IMR-90 (cell line): ENCODE results near the gene LFNG. TPM values are rescaled to one million over a fixed set of nuclear protein-coding genes. Genes with fewer than 3 reads are reported as not detected.

ENCODE experiments used
- MAZ ChIP-seq: IDR thresholded peaks from 2 replicates; pipeline ENCODE4 v1.6.1; 2012; ENCODE audit warnings: low read depth, mild to moderate bottlenecking, low read length, improper control_type of control experiment, moderate library complexity, borderline replicate concordance
- MXI1 ChIP-seq: IDR thresholded peaks from 2 replicates; pipeline ENCODE4 v1.6.1; 2012; ENCODE audit warnings: low read depth, mild to moderate bottlenecking, low read length, moderate library complexity, borderline replicate concordance
- polyA plus RNA-seq, 3 experiments: library from polyadenylated mRNA; depleted of rRNA; stranded (reverse); fragments of >200 nt; gene quantifications; 2 replicates each; pipeline ENCODE4 v1.2.3, GENCODE V29; 2012; ENCODE audit warnings: low replicate concordance in 1 of 3
- total RNA-seq: library from RNA; depleted of rRNA; stranded (reverse); fragments of >200 nt; gene quantifications from 2 replicates; pipeline ENCODE4 v1.2.3, GENCODE V29; 2012

Gene LFNG
- total and polyA plus RNA-seq, 2 of the 4 experiments (the other 2 are of a cell fraction) = 1.8 to 5.1 TPM

- TF ChIP-seq MAZ = peak; percentile 41; the same call in 1 of the 2 replicates
- no peak for TF ChIP-seq MXI1
These were observed 9.8 kb downstream of the LFNG start (continued) for GRCh38 chr7:2529161-2530070.
